ENCODE measurements around the gene JAK2. TPM values are rescaled to one million over a fixed set of nuclear protein-coding genes. Genes with fewer than 3 reads are reported as not detected.

The JAK2 gene
- total RNA-seq, 2 experiments from 2014 or later: 4.4 to 11.4 TPM

- H2AFZ ChIP-seq (ENCODE audit: low read length): no peak overlapping the region
- CTCF ChIA-PET (ENCODE audit: unreplicated experiment): no interaction called here
Measured at GRCh38 chr9:4967523-4967922, 17.5 kb upstream of the JAK2 start.

GRCh38 chr9:4969130-4969529 is 15.9 kb upstream of the JAK2 start:
- H3K9me2 ChIP-seq (ENCODE audit: insufficient read depth, low read length): no peaks in the 10 kb centered on the region
- H2AFZ ChIP-seq (ENCODE audit: low read length): no peak overlapping the region
- intact Hi-C loops (cut with micrococcal nuclease; ENCODE audit: unreplicated experiment): no loop called here
- peaks cover 15% of the 10 kb centered on the region for H3K4me1 ChIP-seq (ENCODE audit: insufficient read depth, low read length, poor library complexity, severe bottlenecking)
- no peaks in the 10 kb centered on the region for H4K20me1 ChIP-seq (ENCODE audit: insufficient read depth, low read length)
- no peak for DNase-seq (ENCODE audit: low spot score)
- H3K4me3 ChIP-seq (ENCODE audit: low read depth, low read length, poor library complexity, severe bottlenecking): no peak overlapping the region
- TF ChIP-seq CTCF (conservative IDR thresholded peaks at IDR 0.05; ENCODE audit: low read length): no peak
- no peak for TF ChIP-seq EZH2phosphoT487 (IDR thresholded peaks at IDR 0.05; ENCODE audit: borderline replicate concordance, low read depth, low read length)
- ChIA-PET POLR2A (interaction anchor here (0.7 kb wide), 1 partner anchor 1376 kb away, joined by 3 read pairs; no protein-coding TSS in a partner anchor), CTCF (ENCODE audit: unreplicated experiment) (no interaction called here)
- BruUV-seq (replicated peaks): no TSS peak
- H3K27ac ChIP-seq (ENCODE audit: low read depth, low read length, poor library complexity, severe bottlenecking): no peak overlapping the region
- no peak overlapping the region for H3K4me2 ChIP-seq (ENCODE audit: low read length)
- no peaks in the 10 kb centered on the region for H3K36me3 ChIP-seq (ENCODE audit: insufficient read depth, low read length)
- H3K79me2 ChIP-seq (ENCODE audit: insufficient read depth, low read depth, low read length): no peaks in the 10 kb centered on the region
- H3K9me3 ChIP-seq (ENCODE audit: low read length): no peaks in the 10 kb centered on the region

More at GRCh38 chr9:4967523-4967922, 17.5 kb upstream of the JAK2 start:
- Histone ChIP-seq H3K27ac (ENCODE audit: low read depth, low read length, poor library complexity, severe bottlenecking) (no peak overlapping the region), H3K36me3 (ENCODE audit: insufficient read depth, low read length) (no peaks in the 10 kb centered on the region; the same call in 1 of the 2 replicates), H3K9me3 (ENCODE audit: low read length) (no peaks in the 10 kb centered on the region), H3K79me2 (ENCODE audit: insufficient read depth, low read depth, low read length) (no peaks in the 10 kb centered on the region), H3K9me2 (ENCODE audit: insufficient read depth, low read length) (no peaks in the 10 kb centered on the region), H3K4me3 (ENCODE audit: low read depth, low read length, poor library complexity, severe bottlenecking) (no peak overlapping the region), H3K4me1 (ENCODE audit: insufficient read depth, low read length, poor library complexity, severe bottlenecking) (peaks cover 15% of the 10 kb centered on the region), H3K4me2 (ENCODE audit: low read length) (no peak overlapping the region), H4K20me1 (ENCODE audit: insufficient read depth, low read length) (no peaks in the 10 kb centered on the region)
- POLR2A ChIA-PET: interaction anchor here (0.5 kb wide), 1 partner anchor 155 kb away, joined by 3 read pairs; no protein-coding TSS in a partner anchor
- no TSS peak for BruUV-seq (replicated peaks)
- DNase-seq (ENCODE audit: low spot score): no peak
- TF ChIP-seq EZH2phosphoT487 (IDR thresholded peaks at IDR 0.05; ENCODE audit: borderline replicate concordance, low read depth, low read length) (no peak), CTCF (conservative IDR thresholded peaks at IDR 0.05; ENCODE audit: low read length) (no peak)
- intact Hi-C loops (cut with micrococcal nuclease; ENCODE audit: unreplicated experiment): no loop called here

GRCh38 chr9:4970970-4971641 is 14.0 kb upstream of the JAK2 start:
- no peaks in the 10 kb centered on the region for H3K9me2 ChIP-seq (ENCODE audit: insufficient read depth, low read length)
- BruUV-seq (replicated peaks): no TSS peak
- CTCF ChIA-PET (ENCODE audit: unreplicated experiment): no interaction called here
- no peak overlapping the region for H3K27ac ChIP-seq (ENCODE audit: low read depth, low read length, poor library complexity, severe bottlenecking)
- peak overlapping the region; percentile 57 for H3K4me2 ChIP-seq (ENCODE audit: low read length)
- peak overlapping the region; percentile 27 for H3K4me3 ChIP-seq (ENCODE audit: low read depth, low read length, poor library complexity, severe bottlenecking)
- H3K36me3 ChIP-seq (ENCODE audit: insufficient read depth, low read length): no peaks in the 10 kb centered on the region
- POLR2A ChIA-PET: interaction anchor here (0.9 to 2.4 kb wide), 5 partner anchors 12 to 408 kb away, joined by 3 to 8 read pairs (median 3); partner anchors contain the start of genes JAK2 and RCL1
- H4K20me1 ChIP-seq (ENCODE audit: insufficient read depth, low read length): no peaks in the 10 kb centered on the region
- TF ChIP-seq CTCF (conservative IDR thresholded peaks at IDR 0.05; ENCODE audit: low read length): no peak
- no peak for TF ChIP-seq EZH2phosphoT487 (IDR thresholded peaks at IDR 0.05; ENCODE audit: borderline replicate concordance, low read depth, low read length)
- H3K4me1 ChIP-seq (ENCODE audit: insufficient read depth, low read length, poor library complexity, severe bottlenecking): peaks cover 15% of the 10 kb centered on the region
- peak overlapping the region; percentile 63 for H2AFZ ChIP-seq (ENCODE audit: low read length)
- intact Hi-C loops (cut with micrococcal nuclease; ENCODE audit: unreplicated experiment): no loop called here
- DNase-seq (ENCODE audit: low spot score): peak; percentile 37
- no peaks in the 10 kb centered on the region for H3K79me2 ChIP-seq (ENCODE audit: insufficient read depth, low read depth, low read length)
- H3K9me3 ChIP-seq (ENCODE audit: low read length): no peaks in the 10 kb centered on the region
